HUES6 (cell line): ENCODE data around the gene SRRM2.

Experiments used
- H3K27ac ChIP-seq: 2 replicates; pipeline ENCODE4 v1.7.0; 2013; ENCODE audit warnings: low read depth, mild to moderate bottlenecking, low read length, inconsistent platforms
- H3K27me3 ChIP-seq: 2 replicates; pipeline ENCODE4 v1.6.1; 2013; ENCODE audit warnings: low read length; ENCODE audit not compliant: control insufficient read depth, insufficient read depth
- H3K36me3 ChIP-seq: 2 replicates; pipeline ENCODE4 v1.6.1; 2013; ENCODE audit warnings: low read length; ENCODE audit not compliant: control insufficient read depth, insufficient read depth
- H3K4me1 ChIP-seq: 2 replicates; pipeline ENCODE4 v1.6.1; 2013; ENCODE audit warnings: low read length; ENCODE audit not compliant: control insufficient read depth, insufficient read depth
- H3K4me3 ChIP-seq: 2 replicates; pipeline ENCODE4 v1.5.1; 2013; ENCODE audit warnings: low read depth, low read length
- H3K9ac ChIP-seq: one replicate; pipeline ENCODE4 v1.6.1; 2013; ENCODE audit warnings: mild to moderate bottlenecking, low read length
- H3K9me3 ChIP-seq: 2 replicates; pipeline ENCODE4 v1.6.1; 2013; ENCODE audit warnings: low read depth, low read length; ENCODE audit not compliant: control insufficient read depth, insufficient read depth

The SRRM2 gene

GRCh38 chr16:2773188-2773968 lies 20.9 kb downstream of the SRRM2 start:
- H3K27ac ChIP-seq: no peak overlapping the region
- H3K4me1 ChIP-seq: peaks cover 11% of the 10 kb centered on the region
- peak overlapping the region; percentile 16 for H3K9ac ChIP-seq
- no peaks in the 10 kb centered on the region for H3K9me3 ChIP-seq
- no peaks in the 10 kb centered on the region for H3K27me3 ChIP-seq
- H3K36me3 ChIP-seq: peaks cover 73% of the 10 kb centered on the region
- H3K4me3 ChIP-seq: no peak overlapping the region

GRCh38 chr16:2774161-2774891 lies 21.9 kb downstream of the SRRM2 start:
- no peak overlapping the region for H3K27ac ChIP-seq
- H3K9me3 ChIP-seq: no peaks in the 10 kb centered on the region
- H3K4me1 ChIP-seq: peaks cover 15% of the 10 kb centered on the region
- H3K9ac ChIP-seq: no peak overlapping the region
- H3K4me3 ChIP-seq: no peak overlapping the region
- H3K36me3 ChIP-seq: peaks cover 63% of the 10 kb centered on the region
- H3K27me3 ChIP-seq: no peaks in the 10 kb centered on the region

- H3K36me3 ChIP-seq: peaks cover 54% of the 10 kb centered on the region
- H3K9me3 ChIP-seq: no peaks in the 10 kb centered on the region
- peaks cover 15% of the 10 kb centered on the region for H3K4me1 ChIP-seq
- no peak overlapping the region for H3K27ac ChIP-seq
- no peak overlapping the region for H3K9ac ChIP-seq
- H3K27me3 ChIP-seq: no peaks in the 10 kb centered on the region
- no peak overlapping the region for H3K4me3 ChIP-seq
Measured at GRCh38 chr16:2775131-2775716, 22.8 kb downstream of the SRRM2 start.

GRCh38 chr16:2775765-2776499 lies 23.5 kb downstream of the SRRM2 start:
- H3K4me3 ChIP-seq: peak overlapping the region; percentile 90
- no peaks in the 10 kb centered on the region for H3K9me3 ChIP-seq
- H3K27me3 ChIP-seq: no peaks in the 10 kb centered on the region
- H3K36me3 ChIP-seq: peaks cover 47% of the 10 kb centered on the region
- H3K27ac ChIP-seq: peak overlapping the region; percentile 84; the same call in 1 of the 2 replicates
- H3K9ac ChIP-seq: peak overlapping the region; percentile 95
- H3K4me1 ChIP-seq: peaks cover 18% of the 10 kb centered on the region

GRCh38 chr16:2776500-2777139 lies 24.2 kb downstream of the SRRM2 start:
- peaks cover 40% of the 10 kb centered on the region for H3K36me3 ChIP-seq
- peak overlapping the region; percentile 84; the same call in 1 of the 2 replicates for H3K27ac ChIP-seq
- no peaks in the 10 kb centered on the region for H3K27me3 ChIP-seq

GRCh38 chr16:2777231-2777902 lies 24.9 kb downstream of the SRRM2 start, which contains the start of gene ELOB:
ELOB (minus strand) TSS chr16:2777280; CDS start chr16:2777239, 41 bp downstream.
- Histone ChIP-seq H3K27ac (peak within 1 kb of the TSS; percentile 98), H3K27me3 (no peaks in the 10 kb centered on the region), H3K36me3 (peaks cover 33% of the 10 kb centered on the region), H3K9ac (peak within 1 kb of the TSS; percentile 100), H3K9me3 (no peaks in the 10 kb centered on the region), H3K4me1 (peaks cover 18% of the 10 kb centered on the region), H3K4me3 (peak within 1 kb of the TSS; percentile 99)

More at GRCh38 chr16:2776500-2777139, 24.2 kb downstream of the SRRM2 start:
- no peaks in the 10 kb centered on the region for H3K9me3 ChIP-seq
- peak overlapping the region; percentile 95 for H3K9ac ChIP-seq
- H3K4me3 ChIP-seq: peak overlapping the region; percentile 90
- peaks cover 18% of the 10 kb centered on the region for H3K4me1 ChIP-seq

GRCh38 chr16:2777903-2778629 lies 25.6 kb downstream of the SRRM2 start:
- Histone ChIP-seq H3K9me3 (no peaks in the 10 kb centered on the region), H3K27me3 (no peaks in the 10 kb centered on the region), H3K4me1 (peaks cover 18% of the 10 kb centered on the region), H3K27ac (peak overlapping the region; percentile 98), H3K4me3 (peak overlapping the region; percentile 99), H3K36me3 (peaks cover 27% of the 10 kb centered on the region), H3K9ac (peak overlapping the region; percentile 100)

GRCh38 chr16:2778630-2778958 lies 26.2 kb downstream of the SRRM2 start:
- Histone ChIP-seq H3K36me3 (peaks cover 22% of the 10 kb centered on the region), H3K9ac (peak overlapping the region; percentile 100), H3K27me3 (no peaks in the 10 kb centered on the region), H3K4me3 (peak overlapping the region; percentile 99), H3K9me3 (no peaks in the 10 kb centered on the region), H3K27ac (peak overlapping the region; percentile 98; the same call in 1 of the 2 replicates), H3K4me1 (peaks cover 18% of the 10 kb centered on the region)

GRCh38 chr16:2779151-2779920 lies 26.9 kb downstream of the SRRM2 start:
- Histone ChIP-seq H3K9ac (no peak overlapping the region), H3K4me3 (0 out of 2 replicates have a peak overlapping the region, but pooled peaks have one; percentile 99), H3K36me3 (peaks cover 15% of the 10 kb centered on the region)

More at GRCh38 chr16:2779151-2779920, 26.9 kb downstream of the SRRM2 start:
- Histone ChIP-seq H3K27me3 (peaks cover 4% of the 10 kb centered on the region), H3K9me3 (no peaks in the 10 kb centered on the region), H3K4me1 (peaks cover 18% of the 10 kb centered on the region), H3K27ac (no peak overlapping the region)
